NCI-H2196 treated with DMSO at 0.1 percent for 48 hours (cell line): ENCODE measurements around the gene DGCR6L.
"Not testable (repeated sequence)": the region's sequence is repeated elsewhere in the genome, so short reads cannot be mapped to it uniquely, and the experiment has no call there.

Experiments
- DNase-seq: peaks from one replicate; lab custom pipeline; 2025; ENCODE audit not compliant: unreplicated experiment; lab: John Stamatoyannopoulos, UW

Gene DGCR6L

GRCh38 chr22:20277936-20278635, 41.8 kb downstream of the DGCR6L start:
- not testable (repeated sequence) for DNase-seq

- no peak for DNase-seq
These were observed 43.4 kb downstream of the DGCR6L start for GRCh38 chr22:20276468-20276867.

GRCh38 chr22:20275836-20276235, 44.0 kb downstream of the DGCR6L start:
- DNase-seq, result no peak

DNA sequence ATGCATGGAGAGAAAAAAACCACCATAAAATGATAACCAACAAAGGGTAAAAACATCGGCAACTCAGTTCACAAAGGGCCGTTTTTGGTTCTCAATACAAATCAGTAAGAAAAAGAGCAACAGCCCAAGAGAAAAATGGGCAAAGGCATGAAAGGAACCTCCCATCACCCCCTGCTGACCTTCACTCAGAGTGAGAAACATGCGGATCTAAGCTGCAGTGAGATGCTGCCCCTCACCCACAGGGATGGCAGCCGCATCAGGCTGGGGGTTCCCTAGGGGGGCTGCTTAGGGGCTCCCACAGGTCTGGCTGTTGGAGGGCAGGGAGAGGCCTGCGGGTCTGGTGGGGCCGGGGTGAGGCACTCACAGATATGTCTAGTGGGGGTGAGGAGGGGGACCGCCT, 44.5 kb downstream of the DGCR6L start:
- DNase-seq, result not testable (repeated sequence)

DNA sequence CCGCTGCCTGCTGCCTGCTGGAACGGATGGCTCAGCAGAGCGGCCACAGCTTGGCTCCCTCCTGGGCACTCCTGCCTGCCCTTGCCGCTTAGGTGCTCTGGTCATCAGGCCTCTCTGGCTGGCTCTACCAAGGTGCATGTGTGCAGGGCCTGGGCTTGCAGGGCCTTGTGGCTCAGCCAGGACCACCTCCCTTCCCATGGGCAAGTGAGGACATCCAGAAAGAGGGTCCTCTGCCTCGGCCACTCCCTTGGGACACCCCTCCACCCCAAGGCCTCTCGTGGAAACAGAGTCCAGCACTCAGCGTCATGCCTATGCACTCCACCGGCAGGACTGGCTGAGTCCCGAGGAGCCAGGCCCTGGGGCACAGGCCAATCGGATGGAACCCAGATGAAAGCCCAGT, 45.5 kb downstream of the DGCR6L start:
- DNase-seq, result not testable (repeated sequence)

- no peak for DNase-seq
These were observed 46.1 kb downstream of the DGCR6L start for GRCh38 chr22:20273758-20274181.

- no peak for DNase-seq
These were observed 47.2 kb downstream of the DGCR6L start for GRCh38 chr22:20272700-20273099.

- DNase-seq, result no peak
These were observed 47.7 kb downstream of the DGCR6L start for GRCh38 chr22:20272174-20272573.

DNA sequence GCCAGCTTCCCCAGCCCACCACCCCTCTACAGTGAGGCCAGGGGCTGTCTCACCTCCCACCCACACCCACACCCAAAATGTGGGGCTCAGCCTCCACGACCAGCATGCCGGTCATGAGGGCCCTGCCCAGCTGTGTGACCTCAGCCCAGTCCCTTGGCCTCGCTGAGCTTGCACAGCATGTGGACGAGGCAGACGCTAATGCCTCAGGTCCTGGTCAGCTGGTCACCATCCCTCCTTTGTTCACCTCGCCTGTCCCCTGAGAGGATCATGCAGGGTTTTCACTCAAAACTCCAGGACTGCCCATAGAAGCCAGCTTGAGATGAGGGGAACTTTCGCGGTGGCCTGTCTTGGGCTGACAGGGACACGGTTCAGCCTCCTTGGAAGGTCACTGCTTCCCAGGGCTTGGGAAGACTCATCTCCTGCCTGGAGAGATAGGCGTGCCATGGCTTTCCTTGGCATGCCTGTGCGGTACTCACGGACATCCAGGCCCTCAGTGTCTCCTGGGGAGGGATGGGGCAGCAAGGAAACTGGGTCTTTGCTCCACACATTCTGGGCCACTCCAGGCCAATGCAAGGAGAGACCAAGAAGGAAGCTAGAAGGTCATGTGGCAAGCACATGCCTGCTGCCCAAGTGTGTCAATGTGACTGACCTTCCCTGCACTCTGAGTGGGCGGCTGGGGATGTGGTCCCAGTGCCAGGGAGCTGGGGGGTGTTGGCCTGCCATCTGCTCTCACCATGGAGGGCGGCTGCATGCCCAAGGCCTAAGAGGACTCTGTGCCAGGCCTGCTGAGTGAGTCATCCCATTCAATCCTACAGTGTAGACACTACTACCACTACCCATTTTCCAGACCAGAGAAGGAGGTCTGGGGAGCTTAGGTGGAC, 48.5 kb downstream of the DGCR6L start:
- no peak for DNase-seq

DNA sequence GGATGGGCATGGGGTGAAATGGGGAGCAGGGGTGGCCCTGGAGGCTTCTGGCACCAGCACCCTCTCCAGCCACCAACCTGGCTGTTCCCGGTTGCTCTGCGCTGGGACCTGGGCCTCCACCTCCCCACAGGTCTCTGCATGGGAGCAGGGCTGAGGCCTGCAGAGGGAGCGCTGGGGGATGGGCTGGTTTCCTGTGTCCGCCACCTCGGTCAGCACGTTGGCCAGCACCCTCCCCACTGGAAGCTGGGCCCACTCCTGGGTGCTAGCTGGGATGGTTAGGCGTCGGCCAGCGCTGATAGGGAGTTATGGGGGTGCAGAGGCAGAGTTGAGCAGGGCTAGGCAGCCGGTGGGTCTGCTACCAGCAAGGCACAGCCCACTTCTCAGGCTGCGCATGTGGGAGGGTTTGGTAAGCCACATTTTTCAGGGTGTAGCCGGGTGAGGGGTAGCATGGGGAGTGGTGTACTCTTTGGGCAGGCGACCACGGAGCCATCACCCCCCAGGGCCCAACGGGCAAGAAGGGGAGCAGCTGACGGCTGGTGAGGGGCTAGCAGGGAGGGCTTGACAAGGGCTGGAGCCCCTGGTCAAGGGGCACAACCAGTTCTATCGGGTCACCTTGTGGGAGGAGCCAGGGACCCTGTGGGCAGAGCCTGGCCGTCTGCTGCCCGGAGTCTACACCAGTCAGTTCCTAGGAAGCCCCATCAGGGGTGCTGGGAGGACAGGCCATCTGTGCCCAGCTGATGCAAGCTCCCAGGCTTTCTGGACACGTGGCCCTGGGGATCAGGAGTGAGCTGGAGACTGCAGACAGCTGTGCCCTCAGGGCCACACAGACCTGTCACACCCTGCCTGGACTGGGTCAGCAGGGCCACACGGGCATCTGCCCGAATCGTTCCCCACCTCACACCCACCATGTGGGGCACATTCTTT, 49.4 kb downstream of the DGCR6L start:
- not testable (repeated sequence) for DNase-seq

- DNase-seq, result not testable (repeated sequence)
These were observed 50.2 kb downstream of the DGCR6L start for GRCh38 chr22:20269673-20270072.

DNA sequence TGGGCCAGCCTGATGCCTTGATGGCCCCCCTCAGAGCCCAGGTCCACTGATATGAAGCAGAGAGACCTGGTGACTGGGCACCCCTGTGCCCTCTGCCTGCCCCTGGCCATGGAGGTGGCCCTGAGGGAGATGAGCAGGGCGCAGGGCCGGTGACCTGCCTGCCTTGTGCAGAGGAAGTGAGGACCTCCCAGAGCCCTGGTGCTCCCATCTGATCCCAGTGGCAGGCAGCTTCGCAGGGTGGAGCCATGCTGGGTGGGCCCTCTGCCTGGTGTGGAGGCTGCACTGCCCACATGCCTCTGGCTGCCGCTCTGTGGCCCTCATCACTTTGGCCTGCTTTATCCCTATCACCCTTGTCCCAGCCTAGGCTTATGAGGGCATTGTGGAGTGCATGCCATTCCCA, 50.7 kb downstream of the DGCR6L start:
- DNase-seq, result not testable (repeated sequence)

GRCh38 chr22:20268279-20269012, 51.4 kb downstream of the DGCR6L start, which contains the start of gene RTN4R:
RTN4R (minus strand) TSS chr22:20268318; CDS start chr22:20268092, 226 bp downstream.
- DNase-seq, result no peak

DNA sequence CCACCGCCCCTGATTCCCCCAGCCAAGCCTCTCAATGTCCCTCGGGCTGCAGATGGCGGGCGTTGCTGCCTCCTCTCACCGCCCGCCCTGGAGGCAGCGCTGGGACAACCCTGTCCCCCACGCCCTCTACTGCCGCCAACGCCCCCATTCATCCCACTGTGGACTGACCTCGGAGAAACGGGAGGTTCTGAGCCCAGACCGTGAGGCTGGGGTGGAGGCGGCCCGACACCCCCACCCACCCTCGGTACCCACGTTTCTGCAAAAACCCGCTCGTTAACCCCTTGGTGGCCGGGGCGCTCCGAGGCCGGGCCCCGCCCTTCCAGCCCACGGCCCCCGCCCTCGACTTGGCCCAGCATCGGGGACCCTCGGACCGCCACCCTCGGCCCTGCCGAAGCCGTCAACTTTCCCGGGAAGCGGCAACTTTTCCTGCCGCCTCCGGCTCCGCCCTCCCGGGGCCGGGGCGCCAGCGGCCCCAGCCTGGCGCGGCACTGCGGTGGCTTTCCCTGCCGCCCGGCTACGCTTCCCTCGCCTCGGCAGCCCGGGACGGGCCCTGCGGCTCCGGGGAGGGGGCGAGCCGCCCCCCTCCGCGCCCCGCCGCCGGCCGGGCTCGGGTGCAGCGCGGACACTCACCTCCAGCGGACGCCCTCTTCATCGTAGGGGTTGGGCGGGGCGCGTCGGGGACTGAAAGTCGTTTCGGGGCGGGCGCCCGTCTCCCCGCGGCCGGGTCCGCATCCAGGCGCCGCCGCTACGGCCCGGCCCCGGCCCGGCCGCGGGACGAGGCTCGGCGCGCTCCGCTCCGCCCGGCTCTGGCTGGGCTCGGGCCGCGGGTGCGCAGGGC, 52.2 kb downstream of the DGCR6L start:
- no peak for DNase-seq

DNA sequence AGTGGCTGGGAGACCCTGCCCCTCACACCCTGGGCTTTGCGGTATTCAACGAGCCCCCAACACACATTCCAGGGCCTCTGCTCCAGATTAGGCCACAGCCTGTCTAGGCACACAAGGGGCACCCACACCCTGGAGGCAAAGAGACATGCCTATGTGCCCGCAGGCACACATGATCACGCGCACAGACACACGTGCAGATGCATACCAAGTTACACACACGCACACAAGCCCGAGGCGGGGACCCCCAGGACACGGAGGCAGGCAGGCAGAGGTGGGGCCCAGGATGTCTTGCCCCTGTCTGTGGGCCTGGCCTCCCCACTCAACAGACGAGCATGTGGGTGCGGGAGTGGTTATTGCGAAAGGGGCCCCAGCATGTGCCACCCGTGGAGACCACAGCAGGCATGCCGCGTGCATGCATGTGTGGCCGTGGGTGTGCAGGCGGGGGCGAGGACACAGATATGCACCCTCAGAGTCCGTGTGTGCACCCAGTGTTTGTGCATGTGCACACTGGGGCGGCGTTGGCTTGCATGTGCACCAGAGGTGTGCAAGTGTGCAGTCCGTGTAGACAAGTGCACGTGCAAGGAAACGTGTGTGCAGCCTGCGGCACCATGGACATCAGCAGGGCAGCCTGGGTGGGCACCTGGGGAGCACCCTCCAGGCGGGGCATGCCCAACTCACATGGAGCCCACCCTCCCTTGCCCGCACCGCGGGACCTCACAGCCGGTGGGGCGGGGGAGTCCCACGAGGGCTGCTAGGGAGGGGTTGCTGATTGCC, 53.0 kb downstream of the DGCR6L start:
- not testable (repeated sequence) for DNase-seq

DNA sequence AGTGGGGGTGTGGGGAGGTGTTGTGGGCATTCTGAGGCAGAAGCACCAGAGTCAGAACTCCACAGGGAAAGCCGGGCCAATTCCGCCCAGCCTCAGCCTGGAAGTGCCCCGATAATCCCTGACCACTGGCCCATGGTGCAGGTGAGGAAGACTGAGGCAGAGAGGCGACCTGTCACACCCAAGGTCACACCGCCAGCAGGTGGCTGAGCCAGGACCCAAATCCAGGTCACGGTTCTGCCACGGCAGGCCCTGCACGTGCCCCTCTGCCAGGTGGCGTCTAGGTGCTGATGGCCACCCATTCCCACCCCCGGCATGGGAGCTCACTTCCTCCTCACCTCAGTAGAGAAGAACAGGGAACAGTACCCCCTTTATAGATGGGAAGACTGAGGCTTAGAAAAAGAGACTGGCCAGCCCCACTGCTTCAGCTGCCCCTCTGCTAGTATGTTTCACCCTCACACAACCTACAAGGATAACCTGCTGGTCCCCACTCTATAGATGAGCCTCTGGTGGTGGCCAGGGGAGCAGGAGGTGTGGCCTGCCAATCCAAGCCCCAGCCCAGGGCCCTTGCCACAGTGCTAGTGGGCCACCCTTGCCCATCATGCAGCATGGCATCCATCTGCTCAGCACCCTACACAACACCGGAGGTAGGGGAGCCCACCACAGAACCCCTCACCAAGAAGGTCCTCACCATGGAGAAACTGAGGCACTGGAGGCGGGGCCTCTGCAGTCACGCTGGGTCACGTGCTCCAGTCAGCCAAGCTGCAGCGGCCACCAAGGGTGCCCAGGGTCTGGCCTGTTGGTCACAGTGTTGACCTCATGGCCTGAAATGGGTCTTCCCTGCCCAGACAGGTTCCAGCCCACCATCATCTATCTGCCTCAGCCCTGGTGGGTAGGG, 53.8 kb downstream of the DGCR6L start:
- DNase-seq, result not testable (repeated sequence)

- DNase-seq, result no peak
These were observed 55.0 kb downstream of the DGCR6L start for GRCh38 chr22:20264614-20265452.
